ENCODE data around the gene TBX5. TPM values are rescaled to one million over a fixed set of nuclear protein-coding genes. Genes with fewer than 3 reads are reported as not detected.
"Not testable (repeated sequence)": the region's sequence is repeated elsewhere in the genome, so short reads cannot be mapped to it uniquely, and the experiment has no call there.

TBX5 gene
- total RNA-seq, 1 donor from 2014 or later, result not detected

GRCh38 chr12:114361545-114361944 lies 44.4 kb downstream of the TBX5 start:
- H3K9me3 Mint-ChIP-seq, result peaks cover 4% of the 10 kb centered on the region
- no peak overlapping the region for H3K4me3 Mint-ChIP-seq
- H3K27ac Mint-ChIP-seq (ENCODE audit: unreplicated experiment), result peak overlapping the region; percentile 75
- H3K27me3 Mint-ChIP-seq (ENCODE audit: low read depth), result peaks cover 65% of the 10 kb centered on the region
- no peaks in the 10 kb centered on the region for H3K4me1 Mint-ChIP-seq
- no peak for DNase-seq (ENCODE audit: low read depth, low spot score)
- TF ChIP-seq, protein P1, sequence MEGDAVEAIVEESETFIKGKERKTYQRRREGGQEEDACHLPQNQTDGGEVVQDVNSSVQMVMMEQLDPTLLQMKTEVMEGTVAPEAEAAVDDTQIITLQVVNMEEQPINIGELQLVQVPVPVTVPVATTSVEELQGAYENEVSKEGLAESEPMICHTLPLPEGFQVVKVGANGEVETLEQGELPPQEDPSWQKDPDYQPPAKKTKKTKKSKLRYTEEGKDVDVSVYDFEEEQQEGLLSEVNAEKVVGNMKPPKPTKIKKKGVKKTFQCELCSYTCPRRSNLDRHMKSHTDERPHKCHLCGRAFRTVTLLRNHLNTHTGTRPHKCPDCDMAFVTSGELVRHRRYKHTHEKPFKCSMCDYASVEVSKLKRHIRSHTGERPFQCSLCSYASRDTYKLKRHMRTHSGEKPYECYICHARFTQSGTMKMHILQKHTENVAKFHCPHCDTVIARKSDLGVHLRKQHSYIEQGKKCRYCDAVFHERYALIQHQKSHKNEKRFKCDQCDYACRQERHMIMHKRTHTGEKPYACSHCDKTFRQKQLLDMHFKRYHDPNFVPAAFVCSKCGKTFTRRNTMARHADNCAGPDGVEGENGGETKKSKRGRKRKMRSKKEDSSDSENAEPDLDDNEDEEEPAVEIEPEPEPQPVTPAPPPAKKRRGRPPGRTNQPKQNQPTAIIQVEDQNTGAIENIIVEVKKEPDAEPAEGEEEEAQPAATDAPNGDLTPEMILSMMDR (conservative IDR thresholded peaks at IDR 0.05), result no peak
- H3K36me3 Mint-ChIP-seq (ENCODE audit: low read depth), result no peaks in the 10 kb centered on the region

- no peaks in the 10 kb centered on the region for H3K4me1 Mint-ChIP-seq
- H3K9me3 Mint-ChIP-seq, result peaks cover 4% of the 10 kb centered on the region
- H3K4me3 Mint-ChIP-seq, result no peak overlapping the region
- no peaks in the 10 kb centered on the region for H3K36me3 Mint-ChIP-seq (ENCODE audit: low read depth)
- DNase-seq (ENCODE audit: low read depth, low spot score), result no peak
- TF ChIP-seq, protein P1 (conservative IDR thresholded peaks at IDR 0.05), result no peak
- no peak overlapping the region for H3K27ac Mint-ChIP-seq (ENCODE audit: unreplicated experiment)
- peaks cover 70% of the 10 kb centered on the region for H3K27me3 Mint-ChIP-seq (ENCODE audit: low read depth)
Measured at GRCh38 chr12:114360485-114360884, 45.5 kb downstream of the TBX5 start.

- H3K27ac Mint-ChIP-seq (ENCODE audit: unreplicated experiment), result no peak overlapping the region
- DNase-seq (ENCODE audit: low read depth, low spot score), result no peak
- H3K4me1 Mint-ChIP-seq, result no peaks in the 10 kb centered on the region
- H3K36me3 Mint-ChIP-seq (ENCODE audit: low read depth), result no peaks in the 10 kb centered on the region
- TF ChIP-seq, protein P1 (conservative IDR thresholded peaks at IDR 0.05), result peak; percentile 23
- no peak overlapping the region for H3K4me3 Mint-ChIP-seq
- H3K27me3 Mint-ChIP-seq (ENCODE audit: low read depth), result peaks cover 77% of the 10 kb centered on the region
- H3K9me3 Mint-ChIP-seq, result peaks cover 4% of the 10 kb centered on the region
Measured at GRCh38 chr12:114355389-114356088, 50.4 kb downstream of the TBX5 start.

DNA sequence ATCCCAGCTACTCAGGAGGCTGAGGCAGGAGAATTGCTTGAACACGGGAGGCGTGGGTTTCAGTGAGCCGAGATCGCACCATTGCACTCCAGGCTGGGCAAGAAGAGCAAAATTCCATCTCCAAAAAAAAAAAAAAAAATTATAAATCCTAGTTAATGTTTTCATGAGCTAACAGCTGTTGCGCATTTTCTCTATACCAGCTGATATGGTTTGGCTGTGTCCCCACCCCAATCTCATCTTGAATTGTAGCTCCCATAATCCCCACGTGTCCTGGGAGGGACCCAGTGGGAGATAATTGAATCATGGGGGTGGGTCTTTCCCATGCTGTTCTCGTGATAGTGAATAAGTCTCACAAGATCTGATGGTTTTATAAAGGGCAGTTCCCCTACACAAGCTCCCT lies 56.7 kb downstream of the TBX5 start:
- peaks cover 61% of the 10 kb centered on the region for H3K27me3 Mint-ChIP-seq (ENCODE audit: low read depth)
- not testable (repeated sequence) for H3K9me3 Mint-ChIP-seq; DNase-seq (ENCODE audit: low read depth, low spot score); H3K27ac Mint-ChIP-seq (ENCODE audit: unreplicated experiment); H3K36me3 Mint-ChIP-seq (ENCODE audit: low read depth); H3K4me3 Mint-ChIP-seq; H3K4me1 Mint-ChIP-seq

DNA sequence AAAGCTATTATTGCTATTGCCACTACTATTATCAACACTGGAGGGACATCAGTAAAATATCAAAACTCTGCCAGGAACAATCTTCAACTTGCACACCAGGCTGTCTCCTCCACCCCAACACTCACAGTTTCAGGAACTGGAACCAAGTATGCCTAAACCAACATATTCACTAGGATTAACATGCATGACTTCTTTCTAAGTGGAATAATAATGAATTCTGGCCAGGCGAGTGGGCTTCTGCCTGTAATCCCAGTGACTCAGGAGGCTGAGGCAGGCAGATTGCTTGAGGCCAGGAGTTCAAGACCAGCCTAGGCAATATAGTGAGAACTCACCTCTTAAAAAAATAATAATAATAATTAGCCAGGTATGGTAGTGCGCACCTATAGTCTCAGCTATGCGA lies 58.1 kb downstream of the TBX5 start:
- H3K36me3 Mint-ChIP-seq (ENCODE audit: low read depth), result no peaks in the 10 kb centered on the region
- no peak overlapping the region for H3K4me3 Mint-ChIP-seq
- no peak overlapping the region for H3K27ac Mint-ChIP-seq (ENCODE audit: unreplicated experiment)
- TF ChIP-seq, protein P1 (conservative IDR thresholded peaks at IDR 0.05), result no peak
- H3K4me1 Mint-ChIP-seq, result no peaks in the 10 kb centered on the region
- peaks cover 63% of the 10 kb centered on the region for H3K27me3 Mint-ChIP-seq (ENCODE audit: low read depth)
- DNase-seq (ENCODE audit: low read depth, low spot score), result no peak
- H3K9me3 Mint-ChIP-seq, result no peaks in the 10 kb centered on the region

DNA sequence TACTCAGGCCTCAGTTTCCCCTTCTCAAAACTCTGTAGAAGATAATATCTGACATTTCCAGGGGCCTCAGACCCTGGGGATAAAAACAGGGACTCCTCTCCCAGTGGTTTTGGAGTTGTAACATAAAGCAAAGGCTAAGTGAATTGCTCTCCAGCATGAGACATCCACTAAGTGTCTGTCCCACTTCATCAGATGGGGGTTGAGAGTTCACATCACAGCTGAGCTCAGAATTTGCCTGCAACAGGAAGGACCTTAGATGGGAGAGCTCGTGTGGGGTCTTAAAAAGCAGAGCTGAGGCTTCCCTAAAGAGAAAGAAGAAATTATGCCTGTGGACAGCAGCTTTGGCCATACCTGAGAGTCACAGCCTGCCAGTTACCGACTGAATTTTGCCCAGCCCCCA lies 61.1 kb downstream of the TBX5 start:
- H3K27ac Mint-ChIP-seq (ENCODE audit: unreplicated experiment), result no peak overlapping the region
- no peaks in the 10 kb centered on the region for H3K4me1 Mint-ChIP-seq
- H3K4me3 Mint-ChIP-seq, result no peak overlapping the region
- TF ChIP-seq, protein P1 (conservative IDR thresholded peaks at IDR 0.05), result no peak
- no peaks in the 10 kb centered on the region for H3K36me3 Mint-ChIP-seq (ENCODE audit: low read depth)
- H3K27me3 Mint-ChIP-seq (ENCODE audit: low read depth), result peaks cover 75% of the 10 kb centered on the region
- H3K9me3 Mint-ChIP-seq, result no peaks in the 10 kb centered on the region
- DNase-seq (ENCODE audit: low read depth, low spot score), result no peak

All from neural crest cell (in vitro differentiated cells).